ENCODE data around the gene CNNM3.

CNNM3 gene

GRCh38 chr2:96870626-96871255 is 54.7 kb downstream of the CNNM3 start:
- TF ChIP-seq CTCF (IDR thresholded peaks at IDR 0.05; ENCODE audit: low read depth, low read length): no peak
- no peak for TF ChIP-seq POLR2A (IDR thresholded peaks at IDR 0.05; ENCODE audit: extremely low read depth, insufficient read length)
- no peak for TF ChIP-seq MYC (IDR thresholded peaks at IDR 0.05; ENCODE audit: low read depth, low read length)
- TF ChIP-seq, protein P1, sequence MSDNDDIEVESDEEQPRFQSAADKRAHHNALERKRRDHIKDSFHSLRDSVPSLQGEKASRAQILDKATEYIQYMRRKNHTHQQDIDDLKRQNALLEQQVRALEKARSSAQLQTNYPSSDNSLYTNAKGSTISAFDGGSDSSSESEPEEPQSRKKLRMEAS (IDR thresholded peaks at IDR 0.05; ENCODE audit: low read depth, low read length): no peak
- no peak for DNase-seq (ENCODE audit: low read depth)
- no peak overlapping the region for H3K4me3 ChIP-seq (ENCODE audit: low read depth, low read length)

GRCh38 chr2:96872591-96873349 is 56.7 kb downstream of the CNNM3 start:
- H3K4me3 ChIP-seq (ENCODE audit: low read depth, low read length): no peak overlapping the region
- TF ChIP-seq MYC (IDR thresholded peaks at IDR 0.05; ENCODE audit: low read depth, low read length) (no peak), POLR2A (IDR thresholded peaks at IDR 0.05; ENCODE audit: extremely low read depth, insufficient read length) (no peak), CTCF (IDR thresholded peaks at IDR 0.05; ENCODE audit: low read depth, low read length) (no peak)
- TF ChIP-seq, protein P1 (IDR thresholded peaks at IDR 0.05; ENCODE audit: low read depth, low read length): no peak
- no peak for DNase-seq (ENCODE audit: low read depth)

DNA sequence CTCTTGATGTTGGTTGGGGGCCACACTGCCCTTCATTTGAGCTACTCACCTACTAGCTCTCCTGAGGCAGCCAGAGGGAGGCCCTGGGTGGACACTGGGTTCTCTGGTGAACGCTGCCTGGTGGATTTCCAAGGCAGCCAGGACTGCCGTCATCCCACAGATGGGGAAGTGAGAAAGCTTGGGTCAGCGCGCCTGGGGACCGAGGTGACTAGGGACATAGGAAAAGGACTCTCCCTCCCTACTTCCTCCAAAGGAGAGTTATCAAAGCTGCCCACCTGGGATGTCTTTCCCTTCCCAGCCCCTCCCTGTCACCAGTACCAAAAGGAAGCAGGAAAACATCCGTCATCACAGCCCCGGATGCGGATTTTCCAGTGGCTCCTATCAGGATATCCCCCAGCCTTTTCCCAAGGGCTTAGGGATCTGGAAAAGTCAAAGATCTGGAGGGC is 57.6 kb downstream of the CNNM3 start:
- no peak overlapping the region for H3K4me3 ChIP-seq (ENCODE audit: low read depth, low read length)
- TF ChIP-seq MYC (IDR thresholded peaks at IDR 0.05; ENCODE audit: low read depth, low read length) (no peak), POLR2A (IDR thresholded peaks at IDR 0.05; ENCODE audit: extremely low read depth, insufficient read length) (no peak)
- TF ChIP-seq, protein P1 (IDR thresholded peaks at IDR 0.05; ENCODE audit: low read depth, low read length): no peak
- no peak for DNase-seq (ENCODE audit: low read depth)

GRCh38 chr2:96874198-96874831 is 58.2 kb downstream of the CNNM3 start:
- H3K4me3 ChIP-seq (ENCODE audit: low read depth, low read length): no peak overlapping the region
- no peak for TF ChIP-seq MYC (IDR thresholded peaks at IDR 0.05; ENCODE audit: low read depth, low read length)
- TF ChIP-seq POLR2A (IDR thresholded peaks at IDR 0.05; ENCODE audit: extremely low read depth, insufficient read length): no peak
- TF ChIP-seq CTCF (IDR thresholded peaks at IDR 0.05; ENCODE audit: low read depth, low read length): no peak
- TF ChIP-seq, protein P1 (IDR thresholded peaks at IDR 0.05; ENCODE audit: low read depth, low read length): no peak
- no peak for DNase-seq (ENCODE audit: low read depth)

GRCh38 chr2:96875498-96876268 is 59.6 kb downstream of the CNNM3 start:
- DNase-seq (ENCODE audit: low read depth): peak; percentile 53
- no peak overlapping the region for H3K4me3 ChIP-seq (ENCODE audit: low read depth, low read length)
- TF ChIP-seq CTCF (IDR thresholded peaks at IDR 0.05; ENCODE audit: low read depth, low read length): no peak
- TF ChIP-seq, protein P1 (IDR thresholded peaks at IDR 0.05; ENCODE audit: low read depth, low read length): no peak
- TF ChIP-seq MYC (IDR thresholded peaks at IDR 0.05; ENCODE audit: low read depth, low read length): no peak; the same call in 1 of the 2 replicates
- no peak for TF ChIP-seq POLR2A (IDR thresholded peaks at IDR 0.05; ENCODE audit: extremely low read depth, insufficient read length)

Data from NB4 (cell line).